ENCODE data around the gene CXCL12. TPM values are rescaled to one million over a fixed set of nuclear protein-coding genes. Genes with fewer than 3 reads are reported as not detected.

The CXCL12 gene
- total and polyA plus RNA-seq, 2 donors (not counting 3 experiments of a cell fraction or from before 2014, with no cell fraction given), result 0.35 to 1.4 TPM

- TF ChIP-seq EZH2 (IDR thresholded peaks at IDR 0.05; ENCODE audit: borderline replicate concordance, low read depth, low read length, severe bottlenecking), result no peak
- TF ChIP-seq JUN (IDR thresholded peaks at IDR 0.05; ENCODE audit: borderline replicate concordance, insufficient read depth, insufficient read length, low read depth), result no peak
- TF ChIP-seq, protein P1, sequence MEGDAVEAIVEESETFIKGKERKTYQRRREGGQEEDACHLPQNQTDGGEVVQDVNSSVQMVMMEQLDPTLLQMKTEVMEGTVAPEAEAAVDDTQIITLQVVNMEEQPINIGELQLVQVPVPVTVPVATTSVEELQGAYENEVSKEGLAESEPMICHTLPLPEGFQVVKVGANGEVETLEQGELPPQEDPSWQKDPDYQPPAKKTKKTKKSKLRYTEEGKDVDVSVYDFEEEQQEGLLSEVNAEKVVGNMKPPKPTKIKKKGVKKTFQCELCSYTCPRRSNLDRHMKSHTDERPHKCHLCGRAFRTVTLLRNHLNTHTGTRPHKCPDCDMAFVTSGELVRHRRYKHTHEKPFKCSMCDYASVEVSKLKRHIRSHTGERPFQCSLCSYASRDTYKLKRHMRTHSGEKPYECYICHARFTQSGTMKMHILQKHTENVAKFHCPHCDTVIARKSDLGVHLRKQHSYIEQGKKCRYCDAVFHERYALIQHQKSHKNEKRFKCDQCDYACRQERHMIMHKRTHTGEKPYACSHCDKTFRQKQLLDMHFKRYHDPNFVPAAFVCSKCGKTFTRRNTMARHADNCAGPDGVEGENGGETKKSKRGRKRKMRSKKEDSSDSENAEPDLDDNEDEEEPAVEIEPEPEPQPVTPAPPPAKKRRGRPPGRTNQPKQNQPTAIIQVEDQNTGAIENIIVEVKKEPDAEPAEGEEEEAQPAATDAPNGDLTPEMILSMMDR (IDR thresholded peaks at IDR 0.05; ENCODE audit: extremely low read depth in 1 of 2, insufficient read depth in 1 of 2, low read depth in 1 of 2, low read length in 2 of 2), result no peak
- no peak for TF ChIP-seq GATA2 (IDR thresholded peaks at IDR 0.05; ENCODE audit: insufficient read depth, insufficient read length, low read depth, low read length)
- TF ChIP-seq, protein P2, sequence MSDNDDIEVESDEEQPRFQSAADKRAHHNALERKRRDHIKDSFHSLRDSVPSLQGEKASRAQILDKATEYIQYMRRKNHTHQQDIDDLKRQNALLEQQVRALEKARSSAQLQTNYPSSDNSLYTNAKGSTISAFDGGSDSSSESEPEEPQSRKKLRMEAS (IDR thresholded peaks at IDR 0.05; ENCODE audit: insufficient read depth, insufficient read length), result no peak
- no peak for TF ChIP-seq POLR2A (IDR thresholded peaks at IDR 0.05; ENCODE audit: low read depth, low read length)
- no peak for TF ChIP-seq FOS (IDR thresholded peaks at IDR 0.05; ENCODE audit: borderline replicate concordance, insufficient read depth, low read length)
These were observed 28.5 kb upstream of the CXCL12 start for GRCh38 chr10:44413416-44413815.

More at GRCh38 chr10:44413416-44413815, 28.5 kb upstream of the CXCL12 start:
- dilution Hi-C loops (cut with MboI; ENCODE audit: extremely low pct_ligation_motif_present, low sequenced_read_pairs), result no loop called here
- intact Hi-C loops (cut with micrococcal nuclease), result no loop called here
- CTCF ChIA-PET, result no interaction called here
- Histone ChIP-seq H3K36me3 (ENCODE audit: control insufficient read depth in 2 of 2, extremely low read depth in 1 of 2, insufficient read depth in 2 of 2, low read length in 2 of 2) (no peaks in the 10 kb centered on the region), H3K9me3 (replicated peaks; ENCODE audit: control insufficient read depth, insufficient read depth, low read length) (no peaks in the 10 kb centered on the region), H3K4me2 (ENCODE audit: insufficient read depth, low read length) (no peak overlapping the region), H3K79me2 (ENCODE audit: control insufficient read depth, insufficient read depth, low read length) (no peaks in the 10 kb centered on the region), H3K4me3 (replicated peaks in 1 of 3; ENCODE audit: insufficient read depth in 1 of 3, low read depth in 1 of 3, low read length in 3 of 3) (no peak overlapping the region), H3K27ac (ENCODE audit: insufficient read depth, low read depth, low read length) (no peak overlapping the region), H3K9ac (replicated peaks; ENCODE audit: extremely low read depth, insufficient read depth, low read length) (no peak overlapping the region), H3K9me1 (replicated peaks; ENCODE audit: control insufficient read depth, extremely low read depth, insufficient read depth, low read length) (no peaks in the 10 kb centered on the region), H3K4me1 (ENCODE audit: control insufficient read depth, extremely low read depth, insufficient read depth, low read length) (no peaks in the 10 kb centered on the region), H2AFZ (ENCODE audit: low read depth, low read length) (no peak overlapping the region), H3K27me3 (ENCODE audit: control insufficient read depth in 2 of 2, insufficient read depth in 2 of 2, low read length in 2 of 2) (no peaks in the 10 kb centered on the region), H4K20me1 (replicated peaks; ENCODE audit: control insufficient read depth, extremely low read depth, insufficient read depth, low read length) (no peaks in the 10 kb centered on the region)
- DNase-seq (ENCODE audit: low read depth, low spot score), result no peak
- FAIRE-seq, result no peak
- no TSS peak for BruUV-seq (replicated peaks)
- POLR2A ChIA-PET, result no interaction called here

Measured in endothelial cell of umbilical vein (primary cell).